ENCODE measurements around the gene SIVA1.

SIVA1 gene

DNA sequence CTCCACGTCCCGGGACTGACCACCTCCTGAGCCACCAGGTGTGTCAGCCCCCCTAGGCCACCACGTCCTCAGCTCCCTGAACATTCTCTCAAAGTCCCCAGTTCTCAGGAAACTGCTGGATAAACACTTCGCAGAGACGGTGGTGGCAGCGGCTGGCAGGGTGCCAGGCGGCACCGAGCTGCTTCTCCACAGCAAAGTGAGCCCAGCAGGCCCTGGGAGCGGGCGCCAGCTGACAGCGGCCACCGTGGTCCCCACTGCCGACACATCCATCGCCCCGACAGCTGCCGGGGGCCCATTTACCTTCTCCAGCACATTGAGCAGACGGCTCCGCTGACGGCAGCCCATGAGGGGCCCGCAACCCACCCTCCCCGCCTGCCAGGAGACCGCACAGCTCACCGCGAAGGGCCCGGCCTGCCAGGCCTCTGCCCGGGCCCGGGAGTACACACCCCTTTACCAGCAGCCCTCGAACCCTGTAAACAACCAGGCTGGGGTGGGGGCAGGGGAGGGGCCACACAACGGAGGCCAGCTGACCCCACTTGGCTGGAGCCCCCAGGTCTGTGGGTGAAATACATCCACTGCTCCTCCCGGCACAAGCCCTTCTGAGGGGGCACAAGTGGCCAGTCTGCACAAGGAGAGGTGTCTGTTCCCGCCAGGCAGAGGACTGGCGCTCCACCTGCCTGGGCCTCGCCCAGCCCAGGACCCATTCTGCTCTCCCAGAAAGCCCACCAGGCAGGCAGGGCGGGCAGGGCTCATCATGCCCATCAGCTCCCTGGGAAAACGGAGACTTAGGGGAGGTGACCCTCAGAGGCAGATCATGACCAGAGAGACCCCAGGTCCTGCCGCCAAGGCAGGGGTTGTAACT lies 32.1 kb downstream of the SIVA1 start:
- DNase-seq (ENCODE audit: low read depth in 3 of 3), result no peak

DNA sequence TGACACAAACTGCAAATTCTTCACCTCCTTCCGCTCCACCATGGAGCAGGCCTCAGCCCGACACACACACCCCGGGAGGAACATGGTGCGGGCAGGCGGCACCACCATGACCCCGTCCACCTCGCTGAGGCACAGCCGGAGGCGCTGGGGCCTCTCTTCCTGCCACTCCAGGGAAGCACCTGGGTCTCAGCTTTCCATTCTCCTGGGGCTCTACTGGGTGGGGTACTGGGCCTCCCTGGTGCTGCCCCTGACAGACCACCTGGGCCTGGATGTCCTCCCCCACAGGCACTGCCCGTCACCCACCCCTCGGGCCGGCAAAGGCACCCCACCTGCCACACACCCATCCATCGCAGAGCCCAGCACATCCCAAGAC lies 32.7 kb downstream of the SIVA1 start:
- no peak for DNase-seq (ENCODE audit: low read depth in 3 of 3)

DNA sequence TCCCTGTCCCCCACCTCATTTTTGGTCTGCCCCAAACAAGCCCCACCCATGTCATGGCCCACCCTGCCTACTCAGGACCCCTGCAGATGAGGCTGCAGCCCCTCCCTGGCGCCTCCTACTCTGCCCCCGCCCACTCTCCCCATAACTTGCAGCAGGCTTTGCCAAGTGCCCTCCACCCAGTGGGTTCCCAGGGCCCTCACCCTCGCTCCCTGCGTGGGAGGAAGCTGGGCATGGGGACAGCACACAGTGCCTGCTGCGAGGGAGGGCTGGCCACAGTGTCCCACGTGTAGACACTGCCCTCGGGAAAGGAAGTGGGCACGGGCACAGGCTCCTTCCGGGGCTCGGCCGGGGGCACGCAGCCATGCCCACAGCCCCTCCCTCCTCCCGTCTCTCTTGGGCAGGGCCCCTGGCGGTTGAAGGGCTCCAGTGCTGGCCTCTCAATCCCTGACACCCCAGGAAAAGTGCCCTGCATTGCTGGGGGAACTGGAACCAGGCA lies 33.2 kb downstream of the SIVA1 start:
- DNase-seq (ENCODE audit: low read depth in 3 of 3), result no peak

DNA sequence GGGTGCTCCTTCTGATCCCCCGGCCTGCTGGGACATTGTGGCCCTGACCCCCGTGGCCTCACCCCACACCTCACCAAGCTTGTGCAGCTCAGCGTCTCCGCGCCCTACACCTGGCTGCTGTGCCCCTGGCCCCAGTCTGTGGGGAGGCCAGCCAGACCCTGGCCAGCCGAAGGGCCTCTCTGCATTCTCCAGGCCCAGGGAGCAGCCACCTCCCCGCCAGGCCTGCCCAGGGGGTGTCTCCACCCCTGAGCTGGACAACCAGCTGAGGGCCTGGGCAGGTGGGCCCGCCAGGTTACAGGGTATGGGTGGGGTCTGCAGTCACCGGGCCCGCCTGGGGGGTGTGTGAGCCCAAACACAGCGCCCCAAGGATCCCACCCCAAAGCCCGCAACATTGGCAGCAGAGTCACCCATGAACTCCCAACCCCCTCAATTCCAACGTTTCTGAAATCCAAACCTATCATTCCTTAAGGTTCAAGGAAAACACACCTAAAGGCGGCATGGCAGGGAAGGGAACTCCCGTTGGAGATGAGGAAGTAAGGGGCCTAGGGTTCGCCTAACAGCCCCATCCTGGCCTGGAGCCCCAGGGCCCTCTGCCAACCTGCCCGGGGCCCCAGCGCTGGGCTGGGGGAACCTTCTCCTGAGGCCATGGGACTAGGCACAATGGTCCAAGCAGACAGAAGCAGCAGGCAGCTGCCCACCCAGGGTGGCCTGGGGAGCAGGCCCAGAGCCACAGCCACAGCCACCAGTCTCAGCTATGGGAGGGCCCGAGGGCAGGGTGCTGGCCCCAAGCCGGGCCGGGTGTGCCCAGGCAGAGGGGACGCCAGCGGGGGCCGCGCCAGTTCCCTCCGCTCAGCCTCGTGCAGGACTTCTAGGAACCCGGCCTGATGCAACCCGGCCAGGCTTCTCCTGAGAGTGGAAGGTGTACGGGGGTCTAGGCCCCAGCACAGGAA lies 34.1 kb downstream of the SIVA1 start:
- no peak for DNase-seq (ENCODE audit: low read depth in 3 of 3)

DNA sequence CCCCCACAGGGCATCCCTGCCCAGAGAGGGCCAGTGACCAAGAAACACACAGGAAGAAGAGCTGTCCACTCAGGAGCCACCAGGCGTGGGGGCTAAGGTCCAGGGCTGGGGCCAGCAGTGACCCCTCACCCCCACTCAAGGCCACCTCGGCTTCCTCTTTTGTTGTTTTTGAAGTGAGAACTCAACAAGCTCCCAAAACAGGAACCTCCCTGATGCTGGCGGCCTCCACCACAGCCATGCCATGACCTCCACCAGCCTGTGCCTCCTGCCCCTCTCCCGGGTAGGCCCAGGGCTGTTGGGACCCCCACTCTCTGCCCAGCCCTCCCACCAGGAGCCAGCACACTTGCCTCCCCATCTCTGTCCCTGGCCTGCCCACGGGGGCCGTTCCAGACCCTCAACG lies 34.8 kb downstream of the SIVA1 start:
- DNase-seq (ENCODE audit: low read depth in 3 of 3), result no peak

DNA sequence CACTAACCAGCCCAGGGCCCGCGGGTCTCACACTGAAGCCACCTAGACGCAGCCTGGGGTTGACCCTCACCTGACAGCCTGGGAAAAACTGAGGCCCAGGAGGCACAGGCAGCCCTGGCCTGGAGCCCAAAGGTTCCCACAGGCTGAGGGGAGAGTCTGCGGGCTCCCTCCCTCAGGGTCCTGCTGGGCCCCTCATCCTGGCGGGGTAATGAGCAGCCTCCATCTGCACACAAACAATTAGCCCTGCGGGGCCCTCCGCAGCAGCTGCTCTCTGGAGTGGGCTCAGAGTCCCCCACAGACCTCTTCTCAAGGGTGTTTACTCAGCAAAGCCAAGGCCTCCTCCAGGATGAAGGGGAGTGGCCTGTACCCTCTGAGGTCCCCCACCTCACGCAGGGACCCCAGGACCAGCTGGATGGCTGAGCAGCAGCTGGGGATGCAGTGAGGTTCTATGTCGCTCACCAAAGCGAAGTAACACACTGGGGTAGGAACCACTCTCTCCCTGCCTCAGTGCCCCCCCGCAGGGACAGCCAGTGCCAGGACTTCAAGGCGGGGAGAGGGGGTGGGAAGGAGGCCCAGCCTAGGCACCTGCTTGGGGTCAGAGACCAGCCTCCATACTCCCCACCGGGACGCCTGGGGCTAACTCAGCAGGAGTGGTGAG lies 35.3 kb downstream of the SIVA1 start:
- DNase-seq (ENCODE audit: low read depth in 3 of 3), result no peak

DNA sequence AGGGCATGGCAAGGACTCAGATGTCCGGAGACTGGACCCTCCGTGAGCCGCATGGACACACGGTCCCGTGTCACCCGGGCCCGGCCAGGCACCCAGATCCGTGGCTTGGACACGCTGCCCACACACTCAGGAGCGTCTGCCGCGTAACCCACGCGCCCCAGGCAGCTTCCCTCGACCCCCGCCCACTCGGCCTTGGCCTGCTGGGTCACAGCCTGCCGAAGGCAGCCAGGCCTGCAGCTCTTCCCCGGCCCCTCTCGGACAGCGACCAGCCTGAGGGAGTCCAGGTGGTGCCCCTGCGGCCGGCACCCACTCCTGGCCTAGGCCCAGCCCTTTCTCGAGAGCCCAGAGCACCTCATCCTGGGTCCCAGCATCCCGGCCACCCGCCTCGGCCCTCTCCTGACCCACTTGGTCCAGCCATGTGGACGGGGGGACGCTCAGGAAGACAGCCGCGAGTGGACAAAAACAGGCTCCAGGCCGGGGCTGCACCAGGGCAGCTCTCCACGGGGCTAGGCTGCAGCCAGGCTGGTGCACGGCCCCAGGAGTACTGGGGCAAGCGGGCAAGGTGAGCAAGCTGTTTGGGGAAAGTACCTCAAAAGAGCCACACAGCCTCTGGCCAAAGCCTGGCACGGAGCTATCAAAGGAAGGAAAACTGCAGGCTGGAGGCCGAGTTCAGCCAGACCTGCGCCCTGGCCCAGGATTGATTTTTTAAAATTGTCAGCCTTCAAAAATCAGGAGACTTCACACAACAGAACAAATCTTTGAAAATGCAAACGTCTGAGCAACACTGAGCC lies 36.1 kb downstream of the SIVA1 start:
- DNase-seq (ENCODE audit: low read depth in 3 of 3), result no peak

DNA sequence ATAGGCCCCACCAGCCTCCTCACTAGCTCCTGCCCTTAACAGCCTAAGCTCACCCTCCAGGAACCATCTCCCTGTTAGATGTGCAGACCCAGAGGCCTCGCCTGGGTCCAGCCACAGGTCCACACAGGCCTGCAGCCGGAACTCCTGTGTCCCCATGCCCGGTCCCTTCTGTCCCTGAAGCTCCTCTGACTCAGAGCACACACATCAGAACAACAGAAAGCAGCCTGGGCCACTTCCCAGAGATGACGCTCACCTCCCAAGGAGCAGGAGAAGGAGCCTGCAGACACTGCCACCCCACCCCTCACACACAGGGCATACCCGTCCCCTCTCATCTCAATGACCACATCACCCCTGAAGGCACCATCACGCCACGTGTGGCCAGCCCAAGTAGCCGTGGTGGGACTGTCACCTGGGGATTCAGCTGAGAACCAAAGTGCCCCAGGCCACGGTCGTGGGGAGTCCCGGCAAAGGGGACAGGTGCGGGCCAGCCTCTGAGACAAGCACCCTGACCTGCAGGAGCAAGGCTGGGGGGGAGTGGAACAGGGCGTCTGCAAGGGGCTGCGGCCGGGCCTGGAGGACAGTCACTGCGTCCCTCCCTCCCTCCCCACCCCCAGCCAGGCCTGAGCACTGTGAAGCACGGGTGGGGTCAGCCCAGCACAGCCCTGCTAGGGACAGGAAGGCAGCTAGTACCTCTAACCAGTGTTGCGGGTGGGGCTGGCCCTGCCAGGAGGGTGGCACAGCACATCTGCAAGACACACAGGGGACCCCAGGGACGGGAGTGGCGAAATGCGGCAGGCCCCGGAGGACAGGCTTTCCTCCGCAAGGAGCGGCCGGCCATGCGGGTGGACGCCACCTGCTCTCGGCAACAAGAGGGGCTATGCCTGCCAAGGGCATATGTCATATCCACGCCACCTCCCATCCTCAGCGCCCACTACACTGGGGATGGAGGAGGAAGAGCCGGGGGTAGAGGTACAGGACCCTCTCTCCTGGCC lies 37.1 kb downstream of the SIVA1 start:
- no peak for DNase-seq (ENCODE audit: low read depth in 3 of 3)

DNA sequence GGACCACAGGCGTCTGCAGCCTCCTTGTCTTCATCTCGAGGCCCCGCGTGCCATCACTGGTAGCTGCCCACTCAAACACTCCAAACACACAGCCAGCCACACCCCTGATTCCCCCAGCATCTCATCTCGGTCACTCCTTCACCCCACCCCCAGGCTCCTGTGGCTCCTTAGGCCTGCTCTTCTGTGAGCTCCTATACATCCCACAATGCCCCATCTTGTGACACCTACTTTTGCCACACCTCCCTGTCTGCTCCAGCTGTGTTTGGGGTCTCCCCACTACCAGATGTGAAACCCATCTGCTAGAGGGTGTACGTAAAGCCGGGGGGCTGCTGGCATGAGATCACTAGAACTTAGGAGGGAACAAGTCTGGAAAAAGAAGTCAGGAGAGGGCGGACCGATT lies 38.5 kb downstream of the SIVA1 start:
- DNase-seq (ENCODE audit: low read depth in 3 of 3), result no peak

DNA sequence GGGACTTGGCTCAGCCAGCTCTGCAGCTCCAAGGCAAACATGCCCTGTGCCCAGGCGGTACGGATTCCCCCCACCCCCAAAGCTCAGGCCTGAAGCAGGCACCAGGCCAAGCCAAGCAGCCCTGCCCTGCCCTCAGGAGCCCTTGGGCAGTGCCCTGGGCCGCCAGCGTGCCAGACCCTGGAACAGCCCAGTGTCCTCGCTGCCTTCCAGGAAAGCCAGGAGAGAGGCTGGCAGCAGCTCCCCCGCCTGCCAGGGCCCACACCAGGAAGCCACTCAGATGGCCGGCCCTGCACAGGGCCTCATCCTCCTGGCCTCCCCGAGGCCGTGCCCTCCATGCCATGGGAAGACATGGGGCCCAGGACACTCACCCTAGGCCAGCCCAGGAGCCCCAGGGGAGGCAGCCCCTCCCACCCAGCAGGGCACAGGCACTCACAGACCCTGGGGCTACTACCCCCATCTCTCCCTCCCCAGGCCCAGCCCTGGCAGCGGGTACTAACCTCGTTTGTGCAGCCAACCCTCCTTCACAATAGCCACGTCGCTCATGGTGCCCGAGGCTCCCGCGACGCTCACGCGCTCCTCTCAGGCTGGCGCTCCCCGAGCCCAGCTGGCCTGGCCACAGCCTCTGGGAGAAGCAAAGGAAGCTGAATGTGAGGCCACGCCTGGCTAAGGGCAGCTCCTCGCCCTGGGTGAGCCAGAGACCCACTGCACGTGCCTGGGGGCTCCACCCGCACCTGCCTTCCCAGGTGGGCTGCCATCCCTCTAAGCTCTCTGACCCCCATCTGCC lies 39.3 kb downstream of the SIVA1 start:
- no peak for DNase-seq (ENCODE audit: low read depth in 3 of 3)

DNA sequence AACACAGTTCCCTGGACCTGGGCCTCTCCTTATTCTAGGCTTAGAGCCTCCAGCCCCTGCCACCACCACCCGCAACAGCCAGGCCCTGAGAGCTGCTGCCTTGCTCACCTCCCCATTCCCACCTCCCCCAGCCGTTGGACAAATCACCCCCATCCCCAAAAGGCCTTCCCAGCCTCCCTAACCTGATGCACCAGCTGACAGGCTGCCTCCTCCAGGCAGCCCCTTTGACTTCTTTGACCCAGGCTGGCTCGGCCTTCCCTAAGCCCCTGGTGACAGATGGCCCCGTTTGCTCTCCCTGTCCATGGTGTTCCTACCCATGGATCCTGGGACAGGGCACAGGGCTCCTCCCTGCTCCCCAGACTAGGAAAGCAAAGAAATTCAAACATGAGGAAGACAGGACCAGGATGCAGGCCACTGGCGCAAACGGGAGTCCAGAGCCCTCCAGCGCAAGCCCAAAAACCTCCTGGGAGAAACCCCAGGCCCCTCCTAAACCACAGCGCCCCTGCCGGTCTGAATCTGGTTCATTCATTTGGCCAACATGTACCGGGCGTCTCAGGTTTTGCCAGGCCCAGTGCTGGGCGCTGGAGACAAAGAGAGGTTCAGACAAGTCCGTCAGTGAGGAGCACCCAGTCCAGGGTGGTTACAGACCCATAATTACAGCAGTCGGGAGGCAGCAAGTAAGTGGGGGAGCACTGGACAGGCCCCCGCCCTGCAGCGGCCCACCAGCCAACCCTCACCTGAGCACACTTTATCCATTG lies 40.2 kb downstream of the SIVA1 start:
- DNase-seq (ENCODE audit: low read depth in 3 of 3), result no peak

DNA sequence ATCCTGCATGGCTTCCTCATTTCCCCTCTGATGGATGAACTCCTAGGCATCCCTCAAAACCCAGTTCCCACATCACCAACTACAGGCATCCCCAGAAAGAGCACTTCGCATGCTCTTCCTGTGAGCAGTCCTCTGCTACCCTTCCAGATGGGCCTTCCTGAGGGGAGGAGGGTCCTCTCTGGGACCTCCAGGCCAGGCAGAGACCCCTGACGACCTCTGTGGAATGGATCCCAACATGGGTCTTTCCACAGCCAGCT lies 40.7 kb downstream of the SIVA1 start:
- DNase-seq (ENCODE audit: low read depth in 3 of 3), result no peak

DNA sequence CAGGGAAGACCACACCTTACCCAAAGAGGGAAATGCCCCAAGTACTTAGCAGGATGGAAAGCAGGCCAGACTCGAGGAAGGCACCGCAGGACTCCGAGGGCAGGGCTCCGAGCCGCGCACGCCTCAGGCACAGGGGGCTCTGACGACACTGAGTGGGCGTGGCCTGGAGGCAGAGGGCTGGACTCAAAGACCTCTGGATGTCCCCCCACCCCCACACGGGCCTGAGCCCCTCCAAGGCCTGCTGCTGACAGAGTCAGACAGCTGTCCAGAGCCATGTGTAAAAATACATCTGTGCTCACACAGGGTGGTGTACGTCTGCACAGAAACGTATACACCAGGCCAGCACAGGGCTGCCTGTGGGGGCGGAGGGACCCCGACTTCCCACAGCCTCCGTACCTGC lies 41.2 kb downstream of the SIVA1 start:
- DNase-seq (ENCODE audit: low read depth in 3 of 3), result peak in 1 of 3 experiments; percentile 58

DNA sequence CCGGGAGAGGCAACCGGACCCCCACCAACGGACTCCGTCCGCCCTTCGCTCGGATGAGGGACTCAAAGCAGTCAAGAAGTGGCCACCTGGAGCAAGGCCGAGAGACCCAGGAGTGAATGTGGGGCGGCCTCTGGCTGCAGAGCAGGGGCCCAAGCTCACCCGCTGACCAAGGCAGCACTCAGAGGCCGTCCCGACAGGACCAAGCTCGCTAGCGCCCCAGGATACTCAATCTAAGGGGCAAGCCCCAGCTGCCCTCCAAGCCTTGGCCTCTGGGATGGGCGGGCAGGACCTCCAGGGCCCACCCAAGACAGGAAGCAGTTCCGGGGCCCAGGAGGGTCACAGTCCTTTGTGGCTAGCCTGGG lies 41.7 kb downstream of the SIVA1 start:
- DNase-seq (ENCODE audit: low read depth in 3 of 3), result no peak

DNA sequence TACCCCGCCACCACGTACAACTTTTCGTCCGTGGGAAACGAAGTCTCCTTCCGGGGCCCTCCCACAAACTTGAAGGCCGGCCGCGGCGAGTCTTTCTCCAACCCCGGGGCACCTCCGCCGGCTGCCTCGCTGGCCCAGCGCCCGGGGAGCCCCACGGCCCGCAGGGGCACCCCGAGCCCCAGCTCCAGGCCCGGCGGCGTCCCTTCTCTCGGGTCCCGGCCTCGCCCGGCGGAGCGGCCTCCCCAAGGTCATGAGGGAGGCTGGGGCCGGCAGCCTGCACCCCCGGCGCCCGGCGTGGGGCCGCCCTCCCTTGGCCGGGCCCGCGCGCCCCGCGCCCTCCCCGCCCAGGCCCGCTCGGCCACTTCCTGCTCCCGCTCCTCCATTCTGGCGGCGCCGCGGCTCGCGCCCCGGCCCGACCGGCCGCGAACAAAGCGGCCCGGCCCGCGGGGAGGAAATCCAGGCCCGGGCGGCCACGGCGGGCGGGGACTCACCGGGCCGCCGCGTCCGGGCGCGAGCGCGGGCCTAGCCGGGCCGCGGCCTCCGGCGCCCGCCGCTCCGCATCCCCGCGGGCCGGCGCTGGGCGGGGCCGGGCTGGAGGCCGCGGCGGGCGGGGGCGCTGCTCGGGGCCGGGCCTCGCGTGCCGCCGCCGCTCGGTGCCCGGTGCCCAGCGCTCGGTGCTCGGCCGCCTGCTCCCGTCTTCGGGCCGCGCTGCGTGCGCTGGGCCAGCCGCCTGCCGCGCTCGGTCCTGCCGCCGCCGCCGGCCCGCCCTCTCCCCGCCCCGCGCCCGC lies 42.2 kb downstream of the SIVA1 start, which contains the start of gene AKT1:
Gene AKT1 (minus strand): TSS at position 756 of the 788 bp plus-strand sequence. CDS start 3,105 bp downstream, outside the sequence.
- peak in 1 of 3 experiments; percentile 21 for DNase-seq (ENCODE audit: low read depth in 3 of 3)

DNA sequence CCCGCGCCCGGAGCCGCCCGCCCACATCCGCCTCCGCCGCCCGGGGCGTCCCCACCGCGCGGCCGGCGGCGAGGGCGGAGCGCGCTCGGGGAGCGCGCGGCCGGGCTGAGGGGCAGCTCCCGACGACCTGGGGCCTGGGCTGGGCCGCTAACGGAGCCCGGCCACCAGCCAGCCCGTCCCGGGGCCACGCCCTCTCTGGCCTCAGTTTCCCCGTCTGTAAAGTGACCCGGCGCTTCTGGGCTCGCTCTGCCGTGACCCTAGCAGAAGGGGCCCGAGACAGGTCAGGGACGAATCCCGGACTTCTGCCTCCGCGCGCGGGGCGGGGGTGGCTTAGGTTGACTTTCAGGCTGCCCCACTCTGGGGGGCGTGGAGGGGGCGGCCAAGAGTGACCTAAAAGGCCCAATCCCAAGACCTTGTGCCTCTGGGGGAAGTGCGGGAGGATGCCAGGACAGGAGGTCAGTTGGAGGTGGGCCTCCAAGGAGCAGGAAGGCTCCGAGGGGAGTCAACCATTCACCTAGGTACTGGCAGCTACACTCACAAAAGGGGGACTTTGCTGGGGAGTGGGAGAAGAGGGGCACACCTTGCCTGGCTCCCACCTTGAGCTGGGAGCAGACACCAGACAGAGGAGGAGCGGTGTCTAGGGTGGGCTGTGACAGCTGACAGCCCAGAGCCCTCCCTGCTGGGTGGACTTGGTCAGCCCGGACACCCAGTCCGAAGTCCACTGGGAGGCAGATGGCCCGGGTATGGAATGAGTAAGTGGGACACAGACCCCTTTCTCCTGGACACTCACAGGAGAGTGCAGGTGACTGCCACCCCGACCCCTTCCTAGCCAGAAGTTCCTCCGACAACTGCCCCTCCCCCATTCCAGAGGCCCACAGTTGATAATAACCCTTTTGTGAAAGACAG lies 43.1 kb downstream of the SIVA1 start:
- peak in 2 of 3 experiments; percentile 43 to 66 for DNase-seq (ENCODE audit: low read depth in 3 of 3)

DNA sequence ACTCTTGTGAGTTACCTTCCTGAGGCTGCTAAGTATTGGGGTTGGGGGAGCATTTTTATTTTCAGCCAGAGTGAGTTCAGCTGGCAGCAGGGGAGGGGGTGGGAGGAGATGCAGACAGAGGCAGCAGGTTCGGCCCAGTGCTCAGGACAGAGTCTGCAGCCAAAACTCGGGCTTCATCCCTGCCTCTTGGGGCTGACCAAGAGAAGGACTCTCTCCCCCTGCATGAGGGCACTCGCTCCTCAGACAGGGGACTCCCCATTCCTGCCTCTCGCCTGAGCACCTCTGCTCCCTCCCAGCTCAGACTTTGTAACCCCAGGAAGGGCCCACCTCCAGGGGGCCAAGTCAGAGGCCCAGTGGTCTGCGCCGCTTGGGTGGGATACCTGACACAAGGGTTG lies 43.7 kb downstream of the SIVA1 start:
- no peak for DNase-seq (ENCODE audit: low read depth in 3 of 3)

All from stimulated activated CD4-positive, alpha-beta T cell treated with anti-CD3 and anti-CD28 coated beads, TNF-alpha, amount 100 ng/mL, for 24 hours (primary cell).